Stimulated activated naive B cell treated with anti-CD40 and anti-IgM and Interleukin-4, amounts not matched to agents 10 μg/mL and 1 μg/mL and 100 μg/mL, for 72 hours (primary cell): ENCODE results near the gene DENND1A.

ENCODE experiments used
- ATAC-seq, 2 donors: fragments of 150-1000 bp; cut with Tn5 transposase; replicated peaks; 2 replicates each; pipeline ENCODE4 v1.10.0; 2021; ENCODE audit warnings: moderate library complexity in 1 of 2
- DNase-seq: peaks from one replicate; pipeline ENCODE4 v3.0.0; 2021
- H3K27ac Mint-ChIP-seq: one replicate; pipeline ENCODE4 v1.8.0; 2022; ENCODE audit warnings: mild to moderate bottlenecking, mixed read lengths
- H3K27me3 Mint-ChIP-seq, 2 donors: one replicate each; pipeline ENCODE4 v1.8.0; 2022; ENCODE audit warnings: mixed read lengths in 2 of 2
- H3K36me3 Mint-ChIP-seq, 2 donors: one replicate each; pipeline ENCODE4 v1.8.0; 2022; ENCODE audit warnings: mixed read lengths in 2 of 2, mild to moderate bottlenecking in 1 of 2
- H3K4me1 Mint-ChIP-seq, 2 donors: one replicate each; pipeline ENCODE4 v1.8.0; 2022; ENCODE audit warnings: mixed read lengths in 2 of 2, mild to moderate bottlenecking in 1 of 2
- H3K4me3 Mint-ChIP-seq, 2 donors: one replicate each; pipeline ENCODE4 v1.8.0; 2022; ENCODE audit warnings: mild to moderate bottlenecking in 2 of 2, mixed read lengths in 2 of 2, moderate library complexity in 1 of 2
- H3K9me3 Mint-ChIP-seq, 2 donors: one replicate each; pipeline ENCODE4 v1.8.0; 2022; ENCODE audit warnings: mixed read lengths in 2 of 2, mild to moderate bottlenecking in 1 of 2

DENND1A gene

GRCh38 chr9:123584202-123585176 is 345.4 kb downstream of the DENND1A start:
- Mint-ChIP-seq H3K4me3 (no peak overlapping the region), H3K27me3 (no peaks in the 10 kb centered on the region), H3K27ac (no peak overlapping the region), H3K36me3 (peaks cover 47 to 73% of the 10 kb centered on the region in 2 donors), H3K9me3 (peaks cover 14 to 17% of the 10 kb centered on the region in 2 donors), H3K4me1 (peaks cover 1 to 3% of the 10 kb centered on the region in 2 donors)
- ATAC-seq: no peak
- DNase-seq: no peak

GRCh38 chr9:123583646-123584045 is 346.3 kb downstream of the DENND1A start:
- peaks cover 17 to 20% of the 10 kb centered on the region in 2 donors for H3K9me3 Mint-ChIP-seq
- H3K27me3 Mint-ChIP-seq: no peaks in the 10 kb centered on the region
- H3K4me1 Mint-ChIP-seq: peaks cover 0 to 1% of the 10 kb centered on the region in 2 donors
- peaks cover 51 to 74% of the 10 kb centered on the region in 2 donors for H3K36me3 Mint-ChIP-seq
- ATAC-seq (no peak), DNase-seq (no peak)
- no peak overlapping the region for H3K27ac Mint-ChIP-seq
- no peak overlapping the region for H3K4me3 Mint-ChIP-seq

- H3K36me3 Mint-ChIP-seq: peaks cover 16 to 39% of the 10 kb centered on the region in 2 donors
- ATAC-seq: peak; percentile 83 to 88
Measured at GRCh38 chr9:123571240-123571639, 358.7 kb downstream of the DENND1A start.

GRCh38 chr9:123568691-123569688 is 360.9 kb downstream of the DENND1A start:
- ATAC-seq: no peak
- H3K4me3 Mint-ChIP-seq: no peak overlapping the region
- H3K36me3 Mint-ChIP-seq: peaks cover 13 to 24% of the 10 kb centered on the region in 2 donors
- no peak for DNase-seq
- H3K27ac Mint-ChIP-seq: no peak overlapping the region
- H3K27me3 Mint-ChIP-seq: no peaks in the 10 kb centered on the region
- peaks cover 16 to 31% of the 10 kb centered on the region in 2 donors for H3K4me1 Mint-ChIP-seq
- H3K9me3 Mint-ChIP-seq: peaks cover 0 to 2% of the 10 kb centered on the region in 2 donors

More at GRCh38 chr9:123571240-123571639, 358.7 kb downstream of the DENND1A start:
- H3K27ac Mint-ChIP-seq: no peak overlapping the region
- H3K4me3 Mint-ChIP-seq: no peak overlapping the region
- DNase-seq: no peak
- H3K4me1 Mint-ChIP-seq: peaks cover 10 to 23% of the 10 kb centered on the region in 2 donors
- peaks cover under 1 to 3% of the 10 kb centered on the region in 2 donors for H3K9me3 Mint-ChIP-seq
- no peaks in the 10 kb centered on the region for H3K27me3 Mint-ChIP-seq

- Mint-ChIP-seq H3K27ac (no peak overlapping the region), H3K27me3 (no peaks in the 10 kb centered on the region), H3K36me3 (peaks cover 15 to 24% of the 10 kb centered on the region in 2 donors), H3K4me3 (no peak overlapping the region), H3K4me1 (peaks cover 21 to 39% of the 10 kb centered on the region in 2 donors), H3K9me3 (peaks cover 0 to 2% of the 10 kb centered on the region in 2 donors)
- DNase-seq: no peak
- ATAC-seq: peak; percentile 63 to 76
Measured at GRCh38 chr9:123567013-123567412, 362.9 kb downstream of the DENND1A start.

- H3K27ac Mint-ChIP-seq: no peak overlapping the region
- no peak for DNase-seq
- H3K36me3 Mint-ChIP-seq: peaks cover 24 to 34% of the 10 kb centered on the region in 2 donors
- peaks cover 0 to 2% of the 10 kb centered on the region in 2 donors for H3K9me3 Mint-ChIP-seq
- H3K27me3 Mint-ChIP-seq: no peaks in the 10 kb centered on the region
- H3K4me3 Mint-ChIP-seq: no peak overlapping the region
- H3K4me1 Mint-ChIP-seq: peaks cover 19 to 28% of the 10 kb centered on the region in 2 donors
- peak; percentile 71 to 74 for ATAC-seq
Measured at GRCh38 chr9:123564652-123565051, 365.3 kb downstream of the DENND1A start.

GRCh38 chr9:123562844-123563346 is 367.0 kb downstream of the DENND1A start:
- no peaks in the 10 kb centered on the region for H3K27me3 Mint-ChIP-seq
- no peak overlapping the region for H3K27ac Mint-ChIP-seq
- H3K36me3 Mint-ChIP-seq: peaks cover 18 to 26% of the 10 kb centered on the region in 2 donors
- H3K9me3 Mint-ChIP-seq: peaks cover 0 to 2% of the 10 kb centered on the region in 2 donors
- no peak overlapping the region for H3K4me3 Mint-ChIP-seq
- ATAC-seq: peak; percentile 83 to 87
- H3K4me1 Mint-ChIP-seq: peaks cover 15 to 28% of the 10 kb centered on the region in 2 donors
- DNase-seq: no peak

- Mint-ChIP-seq H3K4me1 (peaks cover 10 to 14% of the 10 kb centered on the region in 2 donors), H3K27ac (no peak overlapping the region), H3K36me3 (peaks cover 30 to 42% of the 10 kb centered on the region in 2 donors), H3K27me3 (no peaks in the 10 kb centered on the region), H3K4me3 (no peak overlapping the region), H3K9me3 (peaks cover 0 to 2% of the 10 kb centered on the region in 2 donors)
- ATAC-seq (no peak), DNase-seq (no peak)
Measured at GRCh38 chr9:123561046-123561445, 368.9 kb downstream of the DENND1A start.

- no peak for ATAC-seq
- Mint-ChIP-seq H3K4me1 (peaks cover 0 to 1% of the 10 kb centered on the region in 2 donors), H3K27ac (no peak overlapping the region), H3K27me3 (no peaks in the 10 kb centered on the region), H3K36me3 (peaks cover 31 to 56% of the 10 kb centered on the region in 2 donors), H3K9me3 (no peaks in the 10 kb centered on the region), H3K4me3 (no peak overlapping the region)
- DNase-seq: no peak
Measured at GRCh38 chr9:123556464-123557435, 373.2 kb downstream of the DENND1A start.

GRCh38 chr9:123555646-123556045 is 374.3 kb downstream of the DENND1A start:
- H3K36me3 Mint-ChIP-seq: peaks cover 26 to 48% of the 10 kb centered on the region in 2 donors
- H3K4me3 Mint-ChIP-seq: no peak overlapping the region
- peaks cover 0 to 1% of the 10 kb centered on the region in 2 donors for H3K4me1 Mint-ChIP-seq
- H3K27me3 Mint-ChIP-seq: no peaks in the 10 kb centered on the region
- DNase-seq (no peak), ATAC-seq (no peak)
- H3K27ac Mint-ChIP-seq: no peak overlapping the region
- no peaks in the 10 kb centered on the region for H3K9me3 Mint-ChIP-seq

GRCh38 chr9:123552530-123552929 is 377.4 kb downstream of the DENND1A start:
- Mint-ChIP-seq H3K27me3 (no peaks in the 10 kb centered on the region), H3K27ac (no peak overlapping the region), H3K36me3 (peaks cover 22 to 37% of the 10 kb centered on the region in 2 donors), H3K9me3 (no peaks in the 10 kb centered on the region), H3K4me3 (no peak overlapping the region), H3K4me1 (peaks cover 11 to 19% of the 10 kb centered on the region in 2 donors)
- ATAC-seq (no peak), DNase-seq (no peak)

- Mint-ChIP-seq H3K9me3 (no peaks in the 10 kb centered on the region), H3K27me3 (no peaks in the 10 kb centered on the region), H3K4me3 (no peak overlapping the region), H3K4me1 (peaks cover 9 to 19% of the 10 kb centered on the region in 2 donors), H3K27ac (no peak overlapping the region), H3K36me3 (peaks cover 17 to 29% of the 10 kb centered on the region in 2 donors)
- DNase-seq: no peak
- ATAC-seq: no peak
Measured at GRCh38 chr9:123551734-123552133, 378.2 kb downstream of the DENND1A start.

- H3K27ac Mint-ChIP-seq: no peak overlapping the region
- ATAC-seq: no peak
- H3K4me3 Mint-ChIP-seq: no peak overlapping the region
- H3K36me3 Mint-ChIP-seq: peaks cover 9 to 19% of the 10 kb centered on the region in 2 donors
- H3K27me3 Mint-ChIP-seq: no peaks in the 10 kb centered on the region
- DNase-seq: no peak
- H3K9me3 Mint-ChIP-seq: no peaks in the 10 kb centered on the region
- H3K4me1 Mint-ChIP-seq: peaks cover 9 to 19% of the 10 kb centered on the region in 2 donors
Measured at GRCh38 chr9:123550797-123551196, 379.1 kb downstream of the DENND1A start.
